Measurements from ENCODE around the gene MEIOC. TPM values are rescaled to one million over a fixed set of nuclear protein-coding genes. Genes with fewer than 3 reads are reported as not detected.

The MEIOC gene
- 1.2 to 3.1 TPM (median 3.0 TPM) in 5 replicates for total RNA-seq (2022; extraction: Qiagen RNA extraction; ENCODE audit: low read depth)

DNA sequence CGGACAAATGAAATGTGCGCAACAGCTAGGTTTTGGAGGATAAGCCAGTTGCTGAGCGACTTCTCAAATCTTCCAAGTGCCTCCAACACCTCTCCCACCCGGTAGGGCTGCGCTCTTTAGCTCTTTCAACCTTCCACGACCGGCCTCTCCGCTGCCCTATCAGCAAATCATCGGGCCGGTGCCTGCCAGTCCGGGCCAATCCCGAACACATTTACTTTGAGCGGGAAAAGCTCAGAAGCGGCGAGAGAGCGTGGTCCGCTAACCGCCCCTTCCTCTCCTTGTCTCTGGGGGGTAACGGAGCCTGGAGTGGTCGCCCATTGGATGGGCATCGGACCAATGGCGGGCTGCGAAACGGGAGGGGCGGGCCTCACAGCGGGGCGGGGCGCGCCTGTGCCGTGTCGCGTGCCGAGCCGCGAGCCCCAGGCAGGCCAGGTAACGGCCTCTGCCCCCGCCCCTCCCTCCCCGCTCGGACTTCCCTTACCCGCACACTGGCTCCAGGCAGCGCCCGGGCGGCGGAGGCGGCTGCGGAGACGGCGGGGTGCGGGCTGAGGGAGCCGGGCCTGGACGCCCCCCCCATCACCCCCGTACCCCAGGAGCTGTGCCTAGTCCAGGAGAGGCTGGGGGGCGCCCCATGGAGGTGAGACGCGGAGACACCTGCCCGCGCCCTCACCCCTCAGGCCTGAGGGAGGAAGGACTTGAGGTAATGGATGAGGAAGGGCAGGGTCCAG is at the start of gene MEIOC:
MEIOC (plus strand) TSS at position 486 of the 728 bp plus-strand sequence; CDS start at position 632, 146 bp downstream.

DNA sequence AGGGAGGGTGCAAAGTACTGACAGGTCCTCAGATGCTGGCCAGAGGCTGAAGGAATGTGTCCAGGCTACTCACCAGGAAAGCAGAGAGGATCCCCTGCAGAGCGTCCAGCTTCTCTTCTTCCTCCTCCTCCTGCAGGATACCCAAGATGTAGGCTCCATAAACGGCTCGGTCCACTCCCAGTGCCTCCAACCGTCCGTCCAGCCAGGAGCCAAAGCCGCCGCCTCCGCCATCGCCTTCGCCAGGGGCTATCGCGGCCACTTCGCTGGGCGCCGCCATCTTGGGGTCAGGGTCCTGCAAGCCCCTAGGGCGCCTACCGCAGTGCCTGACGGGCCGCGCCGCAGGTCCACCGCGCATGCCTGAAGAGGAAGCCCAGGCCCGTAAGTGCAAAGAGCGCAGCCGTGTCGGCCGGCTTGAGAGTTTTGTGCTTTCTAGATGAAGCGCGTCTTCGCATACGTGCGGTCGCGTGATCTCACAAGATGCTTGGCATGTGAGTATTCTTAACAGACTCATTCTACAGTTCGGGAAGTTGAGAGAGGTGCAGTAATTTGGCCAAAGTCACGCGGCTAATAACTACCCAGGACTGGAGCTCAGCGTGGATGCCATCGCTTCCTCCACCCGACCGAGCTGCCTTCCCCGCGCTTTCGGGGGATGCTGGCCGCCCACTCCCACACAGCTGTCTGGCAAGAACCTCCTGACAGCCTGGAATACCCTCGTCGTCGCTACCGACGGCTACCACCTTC is 33.4 kb downstream of the MEIOC start, which contains the start of gene CCDC43:
CCDC43 (minus strand) TSS at position 300 of the 741 bp plus-strand sequence; CDS start at position 277, 23 bp downstream.

DNA sequence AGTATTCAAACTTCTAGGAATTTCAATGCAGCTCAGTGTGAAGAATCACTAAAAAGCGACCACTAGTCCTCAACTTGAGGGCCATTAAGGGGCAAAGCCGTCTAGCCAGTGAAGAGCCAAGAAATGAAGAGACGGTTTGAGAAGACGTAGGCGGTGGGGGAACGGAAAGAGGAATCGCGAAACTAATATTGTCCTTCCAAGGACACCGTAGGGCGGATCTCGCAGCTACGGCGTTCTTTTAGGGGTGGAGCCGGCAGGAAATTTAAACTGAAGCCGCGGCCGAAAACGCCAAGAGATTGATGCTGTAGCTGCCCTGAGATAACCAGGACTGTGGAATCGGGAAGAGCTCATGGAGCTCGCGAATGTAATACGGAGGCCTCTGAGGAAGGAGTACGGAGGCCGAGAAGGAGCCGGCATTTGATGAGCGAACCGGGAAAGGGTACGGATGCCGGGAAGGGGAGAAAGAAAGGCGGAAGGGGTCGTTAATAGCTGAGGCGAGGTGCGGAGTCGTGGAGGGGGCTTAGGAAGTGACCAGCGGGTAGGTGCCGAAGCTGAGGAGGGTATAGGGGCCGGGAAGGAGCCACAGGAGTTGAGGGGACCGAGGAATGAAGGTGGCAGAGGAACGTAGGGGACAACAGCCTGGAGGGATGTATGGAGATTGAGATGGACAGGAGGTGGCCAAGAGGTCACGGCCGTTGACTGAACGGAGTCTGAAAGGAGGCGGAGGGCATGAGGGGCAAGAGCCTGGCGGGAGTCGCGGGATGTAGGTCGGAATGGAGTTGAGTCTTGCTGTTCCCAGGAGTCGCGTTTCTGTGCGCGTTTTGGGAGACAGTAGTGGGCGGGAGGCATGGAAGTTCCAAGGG is 52.4 kb downstream of the MEIOC start, which contains the start of gene DBF4B:
DBF4B (plus strand) TSS at position 265 of the 863 bp plus-strand sequence; CDS start at position 421, 156 bp downstream.

Other genes with a start within 250 kb of the MEIOC start
- gene GPATCH8, start 153.1 kb upstream of the MEIOC start, total RNA-seq (2022; extraction: Qiagen RNA extraction; ENCODE audit: low read depth): 18.1 to 27.2 TPM (median 20.8 TPM) in 5 replicates
- 20.7 to 44.3 TPM (median 41.9 TPM) in 5 replicates for gene FZD2, start 99.0 kb upstream of the MEIOC start, total RNA-seq (2022; extraction: Qiagen RNA extraction; ENCODE audit: low read depth)
- 22.6 to 41.1 TPM (median 30.1 TPM) in 5 replicates for gene CCDC43, start 33.3 kb downstream of the MEIOC start, total RNA-seq (2022; extraction: Qiagen RNA extraction; ENCODE audit: low read depth)
- gene DBF4B, start 52.2 kb downstream of the MEIOC start, total RNA-seq (2022; extraction: Qiagen RNA extraction; ENCODE audit: low read depth): 19.4 to 30.5 TPM (median 26.9 TPM) in 5 replicates
- 1.3 to 2.7 TPM (median 2.0 TPM) in 5 replicates for gene ADAM11, start 102.5 kb downstream of the MEIOC start, total RNA-seq (2022; extraction: Qiagen RNA extraction; ENCODE audit: low read depth)
- 23.1 to 35.8 TPM (median 29.3 TPM) in 5 replicates for gene GJC1, start 173.8 kb downstream of the MEIOC start, total RNA-seq (2022; extraction: Qiagen RNA extraction; ENCODE audit: low read depth)
- not detected in 5 replicates for gene HIGD1B, start 191.4 kb downstream of the MEIOC start, total RNA-seq (2022; extraction: Qiagen RNA extraction; ENCODE audit: low read depth)
- gene EFTUD2, start 243.0 kb downstream of the MEIOC start, total RNA-seq (2022; extraction: Qiagen RNA extraction; ENCODE audit: low read depth): 132 to 171 TPM (median 154 TPM) in 5 replicates